Hippocampal formation (tissue), 2 donors: ENCODE data around the gene UBC.
"Not testable (repeated sequence)": the region's sequence is repeated elsewhere in the genome, so short reads cannot be mapped to it uniquely, and the experiment has no call there.

Experiments
- DNase-seq, 2 donors: peaks; one replicate each; lab custom pipeline; 2025; lab: John Stamatoyannopoulos, UW

Gene UBC

DNA sequence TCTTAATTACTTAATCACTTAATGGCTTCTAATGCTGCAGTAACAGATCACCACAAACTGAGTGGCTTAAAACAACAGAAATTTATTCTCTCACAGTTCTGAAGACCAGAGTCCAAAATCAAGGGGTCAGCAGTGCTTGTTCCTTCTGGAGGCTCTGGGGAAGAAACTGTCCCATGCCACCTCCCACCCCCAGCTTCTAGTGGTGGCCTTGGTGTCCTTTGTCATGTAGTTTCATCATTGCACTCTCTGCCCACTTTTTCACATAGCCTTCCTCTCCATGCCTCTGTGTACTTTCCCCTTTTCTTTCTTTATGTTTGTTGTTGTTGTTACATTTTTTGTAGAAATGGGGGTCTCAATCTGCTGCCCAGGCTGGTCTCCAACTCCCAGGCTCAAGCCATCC lies 16.1 kb upstream of the UBC start:
- DNase-seq, result no peak

DNA sequence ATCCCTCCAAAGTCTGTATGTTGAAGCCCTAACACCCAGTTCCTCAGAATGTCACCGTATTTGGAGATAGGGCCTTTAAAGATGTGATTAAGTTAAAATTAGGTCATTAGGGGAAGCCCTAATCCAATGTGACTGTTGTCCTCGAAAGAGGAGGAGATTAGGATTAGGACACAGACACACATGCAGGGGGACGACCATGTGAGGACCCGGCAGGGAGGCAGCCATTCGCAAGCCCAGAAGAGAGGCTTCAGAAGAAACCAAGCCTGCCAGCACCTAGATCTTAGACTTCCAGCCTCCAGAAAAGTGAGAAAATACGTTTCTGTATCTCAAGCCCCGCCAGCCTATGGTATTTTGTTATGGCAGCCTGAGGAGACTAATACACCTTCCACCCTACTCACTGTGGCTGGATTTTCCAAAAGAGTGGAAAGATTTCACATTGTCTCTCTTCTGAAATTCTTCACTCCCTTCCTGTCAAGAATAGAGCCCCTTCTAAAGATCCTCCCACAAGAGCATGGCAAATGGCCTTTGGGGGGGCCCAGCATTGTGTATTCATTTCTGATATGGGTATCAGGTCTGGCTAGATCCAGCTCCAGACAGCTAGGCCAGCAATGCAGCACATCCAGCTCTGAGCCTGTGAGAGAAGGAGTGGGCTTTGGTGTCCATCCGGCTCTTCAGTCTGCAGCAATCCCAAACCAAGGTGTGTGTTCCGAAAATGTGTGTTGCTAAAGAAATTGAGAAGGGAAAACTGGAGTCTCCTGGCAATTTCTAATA lies 15.4 kb upstream of the UBC start:
- DNase-seq, result no peak

DNA sequence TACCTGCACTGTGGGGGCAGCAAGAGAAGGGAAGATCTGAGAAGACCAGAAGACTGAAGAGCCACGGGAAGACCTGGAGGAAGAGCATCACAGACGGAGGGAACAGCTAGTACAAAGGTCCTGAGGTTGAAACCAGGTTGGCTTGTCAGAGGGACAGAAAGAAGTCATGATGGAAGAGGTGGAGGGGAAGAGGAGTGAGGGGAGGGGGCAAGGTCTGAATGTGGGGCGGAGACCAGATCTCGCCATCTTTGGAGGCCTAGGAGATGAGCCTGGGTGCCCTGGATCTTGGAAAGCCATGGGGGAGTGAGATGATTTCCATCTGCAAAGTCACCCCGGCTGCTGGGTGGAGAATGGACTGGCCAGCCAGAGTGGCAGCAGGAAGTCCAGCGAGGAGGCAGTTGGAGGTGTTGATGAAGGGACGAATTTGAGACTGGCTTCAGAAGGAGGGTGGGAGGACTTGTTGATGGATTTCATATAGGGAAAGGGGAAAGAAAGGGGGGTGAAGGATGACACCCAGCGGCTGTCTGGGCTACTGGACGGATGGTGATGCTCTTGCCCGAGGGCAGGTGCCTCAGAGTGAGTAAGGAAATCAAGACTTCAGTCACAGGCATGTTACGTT lies 14.6 kb upstream of the UBC start:
- DNase-seq, result no peak

GRCh38 chr12:124928095-124928911 lies 13.9 kb upstream of the UBC start:
- no peak for DNase-seq

DNA sequence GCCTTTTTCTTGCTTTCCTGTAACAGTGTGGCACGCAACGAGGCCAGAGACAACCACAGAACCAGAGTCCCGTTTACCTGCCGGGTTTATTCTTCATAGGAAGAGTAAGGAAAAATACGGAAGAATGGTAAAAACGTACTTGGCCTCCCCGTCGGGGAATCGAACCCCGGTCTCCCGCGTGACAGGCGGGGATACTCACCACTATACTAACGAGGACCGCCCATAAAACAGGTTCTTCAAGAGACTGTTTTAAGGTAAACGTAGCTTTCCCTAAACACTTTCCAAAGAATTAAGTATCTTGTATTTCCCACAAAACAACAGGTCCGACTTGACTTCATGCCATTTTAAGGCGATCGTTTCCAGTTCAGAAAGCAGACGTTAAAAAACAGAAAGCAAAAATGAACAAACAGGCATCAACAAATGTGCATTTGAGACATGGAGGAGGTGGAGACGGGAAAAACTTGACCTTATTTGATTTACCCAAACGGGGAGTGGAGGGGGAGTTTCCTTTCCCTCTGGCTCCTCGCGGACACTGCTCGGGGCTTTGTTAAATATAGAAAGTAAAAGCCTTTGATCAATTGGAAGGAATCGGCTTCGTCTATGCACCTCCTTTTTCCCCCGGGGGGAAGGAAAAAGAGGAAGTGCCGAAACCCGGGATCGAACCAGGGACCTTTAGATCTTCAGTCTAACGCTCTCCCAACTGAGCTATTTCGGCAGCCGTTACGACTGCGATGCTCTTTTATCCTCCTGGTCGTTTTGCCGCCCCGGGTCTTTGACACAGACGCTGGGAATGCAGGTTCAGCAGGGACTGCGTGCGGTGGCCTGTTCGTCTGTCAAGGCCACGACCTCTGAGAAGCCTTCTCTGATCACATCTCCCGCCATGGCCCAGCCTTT lies 13.0 kb upstream of the UBC start:
- no peak for DNase-seq

- DNase-seq, result not testable (repeated sequence)
Measured at GRCh38 chr12:124925782-124926181, 11.3 kb upstream of the UBC start.

DNA sequence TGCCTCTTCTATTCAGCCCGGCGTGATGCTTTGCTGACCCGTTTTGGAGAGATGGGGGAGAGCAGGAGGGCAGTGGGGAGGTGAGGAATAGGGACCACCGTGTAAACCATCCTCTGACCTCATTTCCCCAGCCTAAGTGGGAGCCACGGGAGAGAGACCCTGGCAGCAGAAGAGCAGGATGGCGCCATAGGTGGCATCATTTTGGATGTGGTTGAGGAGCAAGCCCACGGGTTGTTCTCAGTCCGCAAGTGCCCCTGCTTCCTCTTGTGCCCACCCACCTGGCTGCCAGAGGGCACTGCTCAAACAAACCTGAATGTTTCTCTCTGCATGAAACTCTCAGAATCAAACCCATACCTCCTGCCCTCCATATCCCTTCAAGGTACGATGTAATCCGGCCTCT lies 10.7 kb upstream of the UBC start:
- DNase-seq, result no peak

DNA sequence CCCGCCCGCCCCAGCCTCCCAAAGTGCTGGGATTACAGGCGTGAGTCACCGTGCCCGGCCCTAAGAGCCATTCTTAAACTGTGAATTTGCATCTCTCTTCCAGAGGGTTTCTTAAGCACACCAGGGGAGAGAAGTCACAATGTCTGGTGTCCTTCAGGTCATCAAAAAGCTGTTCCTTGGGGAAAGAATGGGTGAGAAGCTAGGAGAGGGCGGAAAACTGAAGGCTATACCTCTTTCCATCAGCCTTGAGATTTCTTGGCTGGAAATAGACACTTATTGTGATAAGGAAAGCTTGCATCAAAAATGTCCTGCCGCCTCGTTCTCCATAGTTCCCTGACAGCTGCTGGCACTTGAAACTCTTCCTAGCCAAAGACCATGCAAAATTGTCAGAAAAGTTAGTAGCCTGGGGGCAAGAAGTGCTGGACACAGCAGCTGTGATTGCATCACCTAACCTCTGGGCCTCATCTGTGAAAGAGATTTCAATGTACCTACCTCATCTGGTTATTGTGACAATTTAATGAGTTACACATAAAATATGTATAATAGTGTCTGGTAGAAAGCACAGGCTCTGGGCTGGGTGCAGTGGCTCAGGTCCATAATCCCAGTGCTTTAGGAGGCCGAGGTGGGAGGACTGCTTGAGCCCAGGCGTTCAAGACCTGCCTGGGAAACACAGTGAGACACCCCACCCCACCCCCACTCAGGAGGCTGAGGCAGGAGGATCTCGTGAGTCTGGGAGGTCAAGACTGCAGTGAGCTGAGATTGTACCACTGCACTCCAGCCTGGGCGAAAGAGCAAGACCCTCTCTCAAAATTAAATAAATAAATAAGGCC lies 9.7 kb upstream of the UBC start:
- no peak for DNase-seq

- DNase-seq, result no peak
Measured at GRCh38 chr12:124921200-124922031, 7.0 kb upstream of the UBC start.

GRCh38 chr12:124920353-124920935 lies 6.0 kb upstream of the UBC start:
- no peak for DNase-seq

DNA sequence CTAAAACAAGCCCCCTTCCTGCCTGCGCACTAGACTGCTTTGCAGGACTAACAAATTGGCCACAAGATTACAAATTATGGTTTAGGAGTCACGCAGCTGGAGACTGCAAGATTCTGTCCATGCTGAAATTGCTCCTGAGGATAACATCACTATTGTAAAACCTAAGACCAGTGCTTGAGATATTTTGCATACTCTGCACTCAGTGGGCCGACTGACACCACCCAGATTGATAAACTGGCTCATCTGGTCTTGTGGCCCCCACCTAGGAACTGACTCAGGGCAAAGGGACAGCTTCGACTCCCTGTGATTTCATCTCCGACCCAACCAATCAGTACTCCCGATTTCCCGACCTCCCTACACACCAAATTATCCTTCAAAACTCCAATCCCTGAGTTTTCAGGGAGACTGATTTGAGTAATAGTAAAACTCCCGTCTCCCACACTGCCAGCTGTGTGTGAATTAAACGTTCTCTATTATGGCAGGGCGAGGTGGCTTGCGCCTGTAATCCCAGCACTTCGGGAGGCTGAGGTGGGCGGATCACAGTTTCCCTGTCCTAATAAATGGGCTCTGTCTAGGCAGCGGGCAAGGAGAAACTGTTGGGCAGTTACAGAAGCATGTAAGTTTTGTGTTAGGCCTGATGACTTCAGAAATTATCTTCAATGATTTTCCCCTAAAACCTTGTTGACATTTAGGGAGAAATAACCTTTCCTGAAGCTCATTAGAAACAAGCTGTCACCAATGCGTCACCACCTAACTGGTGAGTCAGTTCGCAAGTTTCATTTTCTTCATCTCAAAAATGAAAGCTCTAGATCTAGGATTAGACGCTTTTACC lies 5.3 kb upstream of the UBC start:
- no peak for DNase-seq

DNA sequence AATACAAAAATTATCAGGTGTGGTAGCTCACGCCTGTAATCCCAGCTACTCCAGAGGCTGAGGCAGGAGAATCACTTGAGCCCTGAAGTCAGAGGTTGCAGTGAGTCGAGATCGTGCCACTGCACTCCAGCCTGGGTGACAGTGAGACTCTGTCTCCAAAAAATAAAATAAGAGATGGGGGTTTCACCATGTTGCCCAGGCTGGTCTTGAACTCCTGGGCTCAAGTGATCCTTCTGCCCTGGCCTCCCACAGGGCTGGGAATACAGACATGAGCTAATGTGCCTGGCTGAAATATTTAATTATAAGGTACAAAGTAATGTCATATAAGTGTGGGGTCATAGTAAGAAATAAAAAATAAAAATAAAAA lies 4.2 kb upstream of the UBC start:
- DNase-seq, result not testable (repeated sequence)

DNA sequence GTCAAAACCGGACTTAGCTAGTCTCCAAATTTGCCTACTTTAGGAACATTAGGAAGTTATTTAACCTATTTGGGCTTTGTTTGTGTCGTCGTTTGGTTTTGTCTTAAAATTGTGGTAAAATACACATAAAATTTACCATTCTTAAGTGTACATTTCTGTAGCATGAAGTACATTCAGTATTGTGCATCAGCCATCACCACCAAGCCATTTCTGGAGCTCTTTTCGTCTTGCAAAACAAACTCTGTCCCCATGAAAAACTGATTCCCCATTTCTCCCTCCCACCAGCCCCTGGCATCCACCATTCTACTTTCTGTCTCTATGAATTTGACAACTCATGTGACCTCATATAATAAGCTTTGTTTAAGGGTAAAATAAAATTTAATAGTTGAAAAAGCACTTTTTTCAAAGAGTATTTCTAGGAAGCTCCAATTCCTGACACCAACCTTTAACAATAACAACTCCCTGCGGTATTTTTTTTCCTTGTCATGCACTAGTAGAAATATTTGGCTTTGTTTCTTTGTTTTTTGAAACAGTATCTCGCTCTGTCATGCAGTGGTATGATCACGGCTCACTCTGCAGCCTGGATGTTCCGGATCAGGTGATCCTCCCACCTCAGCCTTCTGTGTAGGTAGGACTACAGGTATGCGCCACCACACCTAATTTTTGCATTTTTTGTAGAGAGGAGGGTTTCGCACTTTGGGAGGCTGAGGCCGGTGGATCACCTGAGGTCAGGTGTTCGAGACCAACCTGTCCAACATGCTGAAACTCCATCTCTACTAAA lies 3.6 kb upstream of the UBC start:
- no peak for DNase-seq

DNA sequence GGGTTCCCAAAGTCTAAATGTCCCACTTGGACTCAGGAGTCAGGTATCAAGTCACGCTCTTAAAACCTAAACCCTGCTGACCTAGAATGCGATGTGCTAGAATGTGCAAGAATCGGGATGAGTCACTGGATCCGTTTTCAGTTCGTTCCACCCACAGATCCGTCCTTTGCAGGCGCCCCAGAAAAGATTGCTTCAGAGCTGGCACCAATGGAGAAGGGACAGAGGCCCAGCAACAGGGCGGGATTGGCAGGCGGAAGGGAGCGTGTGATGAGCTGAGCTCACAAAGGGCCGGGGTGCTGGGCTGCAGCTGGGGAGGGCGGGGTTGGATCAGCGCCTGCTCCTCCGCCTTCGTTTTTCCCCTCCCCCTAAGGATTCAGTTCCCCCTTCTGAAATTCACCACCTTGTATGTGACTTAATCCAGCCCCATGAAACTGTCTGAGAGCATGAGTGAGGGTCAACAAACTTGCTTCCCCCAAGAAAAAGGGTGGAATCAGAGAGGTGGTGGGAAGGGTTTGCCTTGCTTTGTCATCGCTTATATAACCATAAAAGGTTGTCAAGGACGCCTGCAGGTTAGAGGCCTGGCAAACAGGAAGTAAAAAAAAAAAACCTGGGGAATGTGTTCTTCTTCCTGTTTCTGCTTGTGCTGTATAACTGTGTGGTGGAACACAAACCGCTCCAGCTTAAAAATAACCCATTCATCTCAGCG lies 2.8 kb upstream of the UBC start:
- DNase-seq, result no peak

DNA sequence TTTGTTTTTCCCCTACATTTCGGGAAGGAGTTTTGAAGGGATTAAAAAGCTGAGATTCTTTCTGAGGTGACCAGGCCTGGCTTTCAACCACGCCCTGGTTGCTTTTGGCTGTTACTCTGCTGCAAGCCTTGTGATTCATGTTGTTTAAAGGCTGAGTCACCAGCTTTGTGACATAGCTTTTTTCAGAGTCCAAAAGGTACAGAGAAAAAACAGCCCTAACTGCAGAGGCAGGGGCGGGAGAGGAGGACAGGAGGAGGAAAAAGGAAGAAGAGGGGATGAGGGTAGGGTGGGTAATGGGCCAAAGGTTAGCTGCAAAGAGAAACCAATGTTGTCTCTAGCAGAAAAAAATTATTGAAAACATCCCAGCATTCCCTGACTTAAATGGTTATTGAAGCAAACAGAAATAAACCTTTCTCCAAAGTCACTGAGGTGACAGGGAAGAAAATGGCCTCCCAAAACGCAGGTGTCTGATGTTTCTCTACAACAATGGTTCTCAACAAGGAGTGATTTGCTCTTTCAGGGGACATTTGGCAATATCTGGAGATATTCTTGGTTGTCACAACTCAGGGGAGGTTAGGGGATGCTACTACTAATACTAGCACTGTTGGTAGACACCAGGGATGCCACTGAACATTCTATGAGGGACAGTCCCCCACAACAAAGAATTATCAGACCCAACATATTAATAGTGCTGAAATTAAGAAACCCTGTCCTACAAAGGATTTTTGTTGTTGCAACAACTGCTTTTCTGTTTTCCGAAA lies 2.1 kb upstream of the UBC start:
- no peak for DNase-seq
